ENCODE measurements around the gene DAAM1. TPM values are rescaled to one million over a fixed set of nuclear protein-coding genes. Genes with fewer than 3 reads are reported as not detected.

Gene DAAM1
- total and polyA plus RNA-seq, 12 donors: 7.4 to 37.4 (median 24.9) TPM

DNA sequence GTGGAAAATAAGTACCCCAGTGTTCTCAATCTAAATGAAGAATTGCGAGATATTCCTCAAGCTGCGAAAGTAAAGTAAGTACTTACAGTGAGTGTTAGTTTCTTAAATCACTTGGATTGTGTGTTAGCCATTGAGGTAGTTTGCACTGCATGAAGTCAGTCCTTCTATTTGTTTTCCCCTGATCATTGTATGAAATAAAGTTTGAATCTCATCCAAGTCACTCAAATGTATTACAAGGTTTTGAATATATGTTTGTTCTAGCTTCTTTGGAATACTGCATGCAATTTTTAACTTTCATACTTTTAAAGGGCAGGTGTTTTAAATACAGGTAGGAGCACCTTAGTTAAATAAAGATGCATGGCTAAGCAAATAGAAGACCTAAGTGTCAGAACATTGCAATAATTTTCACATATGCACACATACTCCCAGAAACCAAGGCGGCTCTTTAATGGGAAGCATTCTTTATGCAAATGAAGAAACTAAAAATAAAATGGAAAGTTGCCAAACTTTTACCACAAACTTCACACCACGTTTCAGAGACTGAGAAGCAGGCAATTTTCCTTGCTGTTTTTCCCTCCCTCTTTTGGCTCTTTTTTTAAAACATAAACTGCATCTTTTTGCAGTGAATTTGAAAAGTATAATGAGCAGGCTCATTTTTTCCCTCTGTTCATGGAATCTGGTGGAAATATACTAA, 171.1 kb downstream of the DAAM1 start:
- Histone ChIP-seq H3K4me1 (replicated peaks in 1 of 2) (peaks cover 7 to 26% of the 10 kb centered on the region in 2 donors), H3K9me3 (replicated peaks in 1 of 3) (no peaks in the 10 kb centered on the region), H3K4me3 (no peak overlapping the region), H3K36me3 (replicated peaks in 1 of 2) (peaks cover 0 to 19% of the 10 kb centered on the region in 2 donors), H3K27ac (no peak overlapping the region), H3K27me3 (no peaks in the 10 kb centered on the region)
- intact Hi-C loops (cut with DNase I): no loop called here
- DNase-seq: no peak
- WGBS, 4 donors: 68 to 72% (median 69%) methylated on average over 4 of the region's 4 CpGs
- TF ChIP-seq POLR2A (IDR thresholded peaks at IDR 0.05): no peak
- TF ChIP-seq, protein P1, sequence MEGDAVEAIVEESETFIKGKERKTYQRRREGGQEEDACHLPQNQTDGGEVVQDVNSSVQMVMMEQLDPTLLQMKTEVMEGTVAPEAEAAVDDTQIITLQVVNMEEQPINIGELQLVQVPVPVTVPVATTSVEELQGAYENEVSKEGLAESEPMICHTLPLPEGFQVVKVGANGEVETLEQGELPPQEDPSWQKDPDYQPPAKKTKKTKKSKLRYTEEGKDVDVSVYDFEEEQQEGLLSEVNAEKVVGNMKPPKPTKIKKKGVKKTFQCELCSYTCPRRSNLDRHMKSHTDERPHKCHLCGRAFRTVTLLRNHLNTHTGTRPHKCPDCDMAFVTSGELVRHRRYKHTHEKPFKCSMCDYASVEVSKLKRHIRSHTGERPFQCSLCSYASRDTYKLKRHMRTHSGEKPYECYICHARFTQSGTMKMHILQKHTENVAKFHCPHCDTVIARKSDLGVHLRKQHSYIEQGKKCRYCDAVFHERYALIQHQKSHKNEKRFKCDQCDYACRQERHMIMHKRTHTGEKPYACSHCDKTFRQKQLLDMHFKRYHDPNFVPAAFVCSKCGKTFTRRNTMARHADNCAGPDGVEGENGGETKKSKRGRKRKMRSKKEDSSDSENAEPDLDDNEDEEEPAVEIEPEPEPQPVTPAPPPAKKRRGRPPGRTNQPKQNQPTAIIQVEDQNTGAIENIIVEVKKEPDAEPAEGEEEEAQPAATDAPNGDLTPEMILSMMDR (IDR thresholded peaks at IDR 0.05): no peak

DNA sequence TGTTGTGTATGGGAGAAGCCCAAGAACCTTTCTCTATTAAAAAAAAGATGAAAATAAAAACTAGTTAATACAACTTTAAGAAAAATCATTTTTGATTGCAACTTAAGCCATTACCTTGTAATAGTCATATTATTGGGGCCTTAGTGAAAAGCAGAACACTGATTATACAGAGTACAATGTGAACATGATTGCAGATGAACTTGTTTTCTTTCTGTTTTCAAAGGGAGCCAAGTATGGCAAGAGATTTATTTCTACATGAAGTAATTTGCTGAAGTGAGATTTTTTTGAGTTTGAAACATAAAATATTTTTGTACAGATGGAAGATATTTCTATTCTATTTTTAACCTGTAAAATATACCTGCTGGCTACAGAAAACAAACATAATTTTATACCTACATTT, 171.8 kb downstream of the DAAM1 start:
- Histone ChIP-seq H3K36me3 (replicated peaks in 1 of 2) (peaks cover 0 to 13% of the 10 kb centered on the region in 2 donors), H3K27ac (no peak overlapping the region), H3K4me1 (replicated peaks in 1 of 2) (peaks cover 7 to 26% of the 10 kb centered on the region in 2 donors), H3K9me3 (replicated peaks in 1 of 3) (no peaks in the 10 kb centered on the region), H3K27me3 (no peaks in the 10 kb centered on the region), H3K4me3 (no peak overlapping the region)
- intact Hi-C loops (cut with DNase I): no loop called here
- TF ChIP-seq POLR2A (IDR thresholded peaks at IDR 0.05): no peak
- TF ChIP-seq, protein P1 (IDR thresholded peaks at IDR 0.05): no peak
- no peak for DNase-seq

DNA sequence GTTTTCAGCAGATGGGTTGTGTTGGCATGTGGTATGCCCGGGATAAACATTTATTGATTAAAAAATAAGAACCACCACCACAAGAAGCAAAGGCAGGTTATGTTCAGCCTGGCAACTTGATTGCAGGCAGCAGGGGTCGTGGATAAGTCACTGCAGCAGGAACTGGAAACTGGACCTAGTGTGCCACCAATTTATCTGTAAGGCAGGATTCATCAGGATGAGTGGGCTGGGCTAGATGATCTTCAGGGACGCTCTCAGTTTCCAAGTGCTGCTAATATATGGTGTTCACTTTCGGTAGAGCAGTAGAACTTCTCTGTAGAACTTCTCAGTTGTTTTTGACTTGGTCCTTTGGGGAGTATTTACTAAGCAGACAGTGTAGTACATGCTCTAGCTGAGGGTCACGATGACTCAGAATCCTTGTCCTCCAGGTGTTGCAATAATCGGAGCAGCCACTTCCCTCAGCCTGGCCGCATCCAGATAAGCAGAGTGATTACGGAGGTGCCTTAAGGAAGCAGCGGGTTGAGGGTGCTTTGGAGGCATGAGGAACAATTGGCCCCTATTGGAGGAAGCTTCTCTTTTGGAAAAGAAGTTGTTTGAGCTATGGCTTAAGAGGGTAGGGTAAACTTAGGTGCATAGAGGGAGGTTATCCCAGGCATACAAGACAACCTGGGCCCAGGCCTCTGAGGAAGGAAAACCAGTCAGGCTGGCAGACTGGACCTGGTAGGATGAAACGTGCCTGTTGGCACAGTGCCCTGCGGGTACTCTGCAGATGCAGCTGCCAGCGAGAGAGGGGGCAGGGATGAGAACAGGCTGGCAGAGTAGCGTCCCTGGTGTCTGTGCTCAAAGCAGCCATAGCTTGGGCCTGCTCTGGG, 172.7 kb downstream of the DAAM1 start:
- Histone ChIP-seq H3K9me3 (replicated peaks in 1 of 3) (no peaks in the 10 kb centered on the region), H3K27ac (peak overlapping the region in 2 of 5 donors; percentile 38 to 72), H3K36me3 (replicated peaks in 1 of 2) (peaks cover 0 to 12% of the 10 kb centered on the region in 2 donors), H3K4me3 (no peak overlapping the region), H3K27me3 (no peaks in the 10 kb centered on the region), H3K4me1 (replicated peaks in 1 of 2) (peaks cover 7 to 26% of the 10 kb centered on the region in 2 donors)
- intact Hi-C loops (cut with DNase I): no loop called here
- 49 to 58% (median 51%) methylated on average over 11 to 13 of the region's 13 CpGs for WGBS, 4 donors
- no peak for TF ChIP-seq POLR2A (IDR thresholded peaks at IDR 0.05)
- TF ChIP-seq, protein P1 (IDR thresholded peaks at IDR 0.05): no peak
- DNase-seq: peak; percentile 50 to 87 (median 75)

DNA sequence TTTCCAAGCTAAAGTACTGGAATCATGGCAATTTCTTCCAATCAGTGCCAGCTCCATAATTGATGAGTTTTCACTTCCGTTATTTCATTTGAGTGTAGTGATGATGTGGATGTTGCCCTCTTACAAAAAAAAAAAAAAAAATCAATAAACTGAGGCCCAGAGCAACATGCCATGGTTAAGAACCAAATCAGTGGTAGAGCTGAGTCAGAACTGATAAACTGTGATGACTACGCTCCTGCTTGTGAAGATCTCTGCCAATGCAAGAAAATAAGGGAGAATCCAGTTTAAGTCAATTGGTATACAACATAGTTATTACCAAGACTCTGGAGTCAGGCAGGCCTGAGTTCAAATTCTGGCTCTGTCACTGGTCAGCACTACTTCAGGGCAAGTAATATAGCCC, 174.0 kb downstream of the DAAM1 start:
- Histone ChIP-seq H3K4me3 (no peak overlapping the region), H3K36me3 (replicated peaks in 1 of 2) (peaks cover 0 to 4% of the 10 kb centered on the region in 2 donors), H3K27me3 (no peaks in the 10 kb centered on the region), H3K9me3 (replicated peaks in 1 of 3) (no peaks in the 10 kb centered on the region), H3K4me1 (replicated peaks in 1 of 2) (peaks cover 7 to 26% of the 10 kb centered on the region in 2 donors), H3K27ac (peak overlapping the region in 1 of 5 donors; percentile 61)
- DNase-seq: no peak
- TF ChIP-seq, protein P1 (IDR thresholded peaks at IDR 0.05): no peak
- no peak for TF ChIP-seq POLR2A (IDR thresholded peaks at IDR 0.05)
- WGBS, 4 donors: 59 to 72% (median 66%) methylated on average over 2 of the region's 2 CpGs
- intact Hi-C loops (cut with DNase I): no loop called here
